Measurements from ENCODE around the gene TCF12. TPM values are rescaled to one million over a fixed set of nuclear protein-coding genes. Genes with fewer than 3 reads are reported as not detected.

Gene TCF12
- polyA plus RNA-seq, 1 experiment = 447 TPM

- H3K4me3 ChIP-seq (ENCODE audit: low read depth, low read length) = no peak overlapping the region
- DNase-seq (ENCODE audit: low read depth, low spot score) = no peak
- H3K27me3 ChIP-seq (ENCODE audit: control insufficient read depth, insufficient read depth, low read length) = no peaks in the 10 kb centered on the region
- CTCF ChIA-PET = interaction anchor here (1.1 kb wide), 1 partner anchor 396 kb away, joined by 3 read pairs; no protein-coding TSS in a partner anchor
- TF ChIP-seq CTCF (IDR thresholded peaks at IDR 0.05; ENCODE audit: low read depth, low read length) = no peak
- H3K27ac ChIP-seq (ENCODE audit: low read depth, low read length) = no peak overlapping the region
- POLR2A ChIA-PET = no interaction called here
- H3K9me3 ChIP-seq (ENCODE audit: control insufficient read depth, insufficient read depth, low read length) = no peaks in the 10 kb centered on the region
Measured at GRCh38 chr15:56892659-56893363, 25.6 kb upstream of the TCF12 start.

- POLR2A ChIA-PET = no interaction called here
- no peak for TF ChIP-seq CTCF (IDR thresholded peaks at IDR 0.05; ENCODE audit: low read depth, low read length)
- CTCF ChIA-PET = interaction anchor here (1.1 kb wide), 1 partner anchor 397 kb away, joined by 3 read pairs; no protein-coding TSS in a partner anchor
Measured at GRCh38 chr15:56893364-56893678, 25.1 kb upstream of the TCF12 start.

GRCh38 chr15:56894601-56895000 is 23.8 kb upstream of the TCF12 start:
- POLR2A ChIA-PET = no interaction called here
- no peak overlapping the region for H3K4me3 ChIP-seq (ENCODE audit: low read depth, low read length)
- no peak overlapping the region for H3K27ac ChIP-seq (ENCODE audit: low read depth, low read length)
- H3K27me3 ChIP-seq (ENCODE audit: control insufficient read depth, insufficient read depth, low read length) = no peaks in the 10 kb centered on the region
- CTCF ChIA-PET = no interaction called here
- H3K9me3 ChIP-seq (ENCODE audit: control insufficient read depth, insufficient read depth, low read length) = no peaks in the 10 kb centered on the region
- no peak for DNase-seq (ENCODE audit: low read depth, low spot score)
- TF ChIP-seq CTCF (IDR thresholded peaks at IDR 0.05; ENCODE audit: low read depth, low read length) = no peak

More at GRCh38 chr15:56893364-56893678, 25.1 kb upstream of the TCF12 start:
- no peak for DNase-seq (ENCODE audit: low read depth, low spot score)
- H3K9me3 ChIP-seq (ENCODE audit: control insufficient read depth, insufficient read depth, low read length) = no peaks in the 10 kb centered on the region
- no peaks in the 10 kb centered on the region for H3K27me3 ChIP-seq (ENCODE audit: control insufficient read depth, insufficient read depth, low read length)
- no peak overlapping the region for H3K27ac ChIP-seq (ENCODE audit: low read depth, low read length)
- no peak overlapping the region for H3K4me3 ChIP-seq (ENCODE audit: low read depth, low read length)

- POLR2A ChIA-PET = no interaction called here
Measured at GRCh38 chr15:56901931-56902330, 16.5 kb upstream of the TCF12 start.

More at GRCh38 chr15:56901931-56902330, 16.5 kb upstream of the TCF12 start:
- Histone ChIP-seq H3K9me3 (ENCODE audit: control insufficient read depth, insufficient read depth, low read length) (no peaks in the 10 kb centered on the region), H3K27ac (ENCODE audit: low read depth, low read length) (no peak overlapping the region), H3K4me3 (ENCODE audit: low read depth, low read length) (no peak overlapping the region), H3K27me3 (ENCODE audit: control insufficient read depth, insufficient read depth, low read length) (no peaks in the 10 kb centered on the region)
- no peak for DNase-seq (ENCODE audit: low read depth, low spot score)
- CTCF ChIA-PET = no interaction called here
- no peak for TF ChIP-seq CTCF (IDR thresholded peaks at IDR 0.05; ENCODE audit: low read depth, low read length)

All from AG04450 (cell line).